ENCODE data around the gene STON2. TPM values are rescaled to one million over a fixed set of nuclear protein-coding genes. Genes with fewer than 3 reads are reported as not detected.

STON2 gene
- total RNA-seq, 1 experiment from 2014 or later: 28.2 TPM

DNA sequence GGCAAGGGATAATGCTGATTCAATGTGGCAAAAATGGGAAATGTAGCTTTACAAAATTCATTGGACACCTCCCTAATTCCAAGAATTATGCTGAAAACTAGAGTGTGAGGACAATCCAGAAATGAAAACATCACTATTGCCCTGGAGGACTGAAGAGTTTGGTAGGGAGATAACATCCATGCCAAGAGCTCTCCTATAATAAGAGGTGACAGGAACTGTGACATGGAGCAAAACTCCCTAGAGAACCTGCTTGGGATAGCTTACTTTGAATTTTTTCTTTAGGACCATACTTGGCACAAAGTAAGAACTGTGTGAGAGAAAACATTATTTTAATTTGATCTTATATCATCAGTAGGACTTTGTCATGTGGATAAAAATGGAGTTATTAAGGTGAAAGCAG, 48.9 kb downstream of the STON2 start:
- DNase-seq: no peak
- H3K4me1 Mint-ChIP-seq (ENCODE audit: low read depth, unreplicated experiment): no peaks in the 10 kb centered on the region
- H3K4me3 Mint-ChIP-seq (ENCODE audit: low read depth, unreplicated experiment): no peak overlapping the region
- H3K27me3 Mint-ChIP-seq (ENCODE audit: unreplicated experiment): no peaks in the 10 kb centered on the region
- H3K36me3 Mint-ChIP-seq (ENCODE audit: insufficient read depth, unreplicated experiment): no peaks in the 10 kb centered on the region
- peaks cover 4% of the 10 kb centered on the region for H3K9me3 Mint-ChIP-seq (ENCODE audit: low read depth, unreplicated experiment)
- no TSS peak for BruUV-seq (replicated peaks)
- TF ChIP-seq, protein P1, sequence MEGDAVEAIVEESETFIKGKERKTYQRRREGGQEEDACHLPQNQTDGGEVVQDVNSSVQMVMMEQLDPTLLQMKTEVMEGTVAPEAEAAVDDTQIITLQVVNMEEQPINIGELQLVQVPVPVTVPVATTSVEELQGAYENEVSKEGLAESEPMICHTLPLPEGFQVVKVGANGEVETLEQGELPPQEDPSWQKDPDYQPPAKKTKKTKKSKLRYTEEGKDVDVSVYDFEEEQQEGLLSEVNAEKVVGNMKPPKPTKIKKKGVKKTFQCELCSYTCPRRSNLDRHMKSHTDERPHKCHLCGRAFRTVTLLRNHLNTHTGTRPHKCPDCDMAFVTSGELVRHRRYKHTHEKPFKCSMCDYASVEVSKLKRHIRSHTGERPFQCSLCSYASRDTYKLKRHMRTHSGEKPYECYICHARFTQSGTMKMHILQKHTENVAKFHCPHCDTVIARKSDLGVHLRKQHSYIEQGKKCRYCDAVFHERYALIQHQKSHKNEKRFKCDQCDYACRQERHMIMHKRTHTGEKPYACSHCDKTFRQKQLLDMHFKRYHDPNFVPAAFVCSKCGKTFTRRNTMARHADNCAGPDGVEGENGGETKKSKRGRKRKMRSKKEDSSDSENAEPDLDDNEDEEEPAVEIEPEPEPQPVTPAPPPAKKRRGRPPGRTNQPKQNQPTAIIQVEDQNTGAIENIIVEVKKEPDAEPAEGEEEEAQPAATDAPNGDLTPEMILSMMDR (IDR thresholded peaks at IDR 0.05; ENCODE audit: unreplicated experiment): no peak
- CTCF ChIA-PET: interaction anchor here (1.1 kb wide), 1 partner anchor 28 kb away, joined by 3 read pairs; no protein-coding TSS in a partner anchor
- H3K27ac Mint-ChIP-seq (ENCODE audit: unreplicated experiment): no peak overlapping the region
- intact Hi-C loops (cut with micrococcal nuclease; ENCODE audit: unreplicated experiment): no loop called here

DNA sequence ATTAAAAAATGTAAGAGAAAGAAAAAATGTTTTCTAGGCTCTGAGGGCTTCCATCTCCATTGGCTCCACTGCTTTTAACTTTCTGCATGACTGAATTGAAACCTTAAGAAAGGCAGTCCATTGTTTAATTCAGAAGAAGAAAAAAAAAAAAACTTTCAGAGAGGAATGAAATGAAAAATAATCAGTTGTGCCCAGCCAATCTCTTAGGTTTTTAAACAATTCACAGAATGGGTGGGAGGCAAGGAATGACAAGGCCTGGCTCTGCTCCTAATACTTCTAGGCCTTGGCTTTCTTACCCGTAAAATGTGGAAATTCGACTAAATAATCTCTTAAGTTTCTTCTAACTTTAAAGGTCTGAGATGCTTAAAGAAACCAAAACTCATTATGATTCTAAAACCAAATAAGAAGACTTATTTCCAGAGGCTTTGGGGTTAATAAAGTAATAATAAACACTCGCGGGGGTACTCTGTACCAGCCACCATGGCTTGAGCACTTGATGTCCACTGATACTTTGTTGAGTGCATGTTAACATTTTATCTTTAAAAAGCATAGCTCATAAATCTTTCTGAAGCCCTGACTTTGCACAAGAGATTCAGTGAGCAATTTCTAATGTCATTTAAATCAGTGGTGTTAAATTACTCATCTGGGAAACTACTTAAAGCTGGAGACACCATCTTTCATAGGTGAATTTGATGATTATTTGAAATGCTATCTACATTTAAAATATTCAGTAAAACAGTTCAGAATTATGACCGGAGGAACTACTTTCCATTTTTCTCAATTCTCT, 49.6 kb downstream of the STON2 start:
- intact Hi-C loops (cut with micrococcal nuclease; ENCODE audit: unreplicated experiment): no loop called here
- Mint-ChIP-seq H3K27me3 (ENCODE audit: unreplicated experiment) (no peaks in the 10 kb centered on the region), H3K36me3 (ENCODE audit: insufficient read depth, unreplicated experiment) (no peaks in the 10 kb centered on the region), H3K4me1 (ENCODE audit: low read depth, unreplicated experiment) (no peaks in the 10 kb centered on the region), H3K4me3 (ENCODE audit: low read depth, unreplicated experiment) (no peak overlapping the region), H3K27ac (ENCODE audit: unreplicated experiment) (no peak overlapping the region), H3K9me3 (ENCODE audit: low read depth, unreplicated experiment) (peaks cover 4% of the 10 kb centered on the region)
- TF ChIP-seq, protein P1 (IDR thresholded peaks at IDR 0.05; ENCODE audit: unreplicated experiment): no peak
- no TSS peak for BruUV-seq (replicated peaks)
- CTCF ChIA-PET: interaction anchor here (1.1 kb wide), 1 partner anchor 27 kb away, joined by 3 read pairs; no protein-coding TSS in a partner anchor
- DNase-seq: no peak

DNA sequence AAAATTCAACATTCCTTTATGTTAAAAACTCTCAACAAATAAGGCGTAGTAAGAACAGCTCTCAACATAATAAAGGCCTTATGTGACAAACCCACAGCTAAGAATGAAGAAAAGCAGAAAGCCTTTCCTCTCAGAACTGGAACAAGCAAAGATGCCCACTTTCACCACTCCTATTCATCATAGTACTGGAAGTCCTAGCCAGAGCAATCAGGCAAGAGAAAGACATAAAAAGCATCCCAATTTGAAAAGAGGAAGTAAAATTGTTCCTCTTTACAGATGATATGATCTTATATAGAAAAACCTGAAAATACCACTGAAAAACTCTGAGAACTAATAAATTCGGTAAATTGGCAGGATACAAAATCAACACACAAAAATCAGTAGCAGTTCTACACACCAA, 52.1 kb downstream of the STON2 start:
- Mint-ChIP-seq H3K27me3 (ENCODE audit: unreplicated experiment) (no peaks in the 10 kb centered on the region), H3K27ac (ENCODE audit: unreplicated experiment) (no peak overlapping the region), H3K4me1 (ENCODE audit: low read depth, unreplicated experiment) (no peaks in the 10 kb centered on the region), H3K9me3 (ENCODE audit: low read depth, unreplicated experiment) (no peaks in the 10 kb centered on the region), H3K36me3 (ENCODE audit: insufficient read depth, unreplicated experiment) (no peaks in the 10 kb centered on the region), H3K4me3 (ENCODE audit: low read depth, unreplicated experiment) (no peak overlapping the region)
- DNase-seq: no peak
- BruUV-seq (replicated peaks): no TSS peak
- TF ChIP-seq, protein P1 (IDR thresholded peaks at IDR 0.05; ENCODE audit: unreplicated experiment): no peak
- intact Hi-C loops (cut with micrococcal nuclease; ENCODE audit: unreplicated experiment): no loop called here
- CTCF ChIA-PET: interaction anchor here (0.7 kb wide), 2 partner anchors 14 to 48 kb away, joined by 5 to 6 read pairs; no protein-coding TSS in a partner anchor

DNA sequence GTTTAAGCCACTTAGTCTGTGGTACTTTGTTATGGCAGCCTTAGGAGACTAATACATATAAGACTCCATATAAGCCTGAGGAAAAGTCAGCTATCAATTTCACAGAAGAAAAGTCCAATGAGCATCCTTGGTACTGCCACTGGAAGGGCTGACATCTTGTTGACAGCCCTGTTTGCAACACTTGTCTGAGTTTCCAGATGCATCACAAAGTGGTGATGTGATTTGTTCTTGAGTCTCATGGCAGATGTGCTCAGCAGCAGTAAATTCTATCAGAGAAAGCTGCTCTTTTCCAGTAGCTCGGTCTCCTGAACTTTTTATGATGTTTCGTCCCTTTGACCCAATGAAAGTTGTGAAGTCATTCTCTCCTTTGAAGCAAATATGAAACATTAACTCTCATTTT, 54.3 kb downstream of the STON2 start:
- Mint-ChIP-seq H3K27ac (ENCODE audit: unreplicated experiment) (no peak overlapping the region), H3K27me3 (ENCODE audit: unreplicated experiment) (no peaks in the 10 kb centered on the region), H3K9me3 (ENCODE audit: low read depth, unreplicated experiment) (no peaks in the 10 kb centered on the region), H3K4me3 (ENCODE audit: low read depth, unreplicated experiment) (no peak overlapping the region), H3K36me3 (ENCODE audit: insufficient read depth, unreplicated experiment) (no peaks in the 10 kb centered on the region), H3K4me1 (ENCODE audit: low read depth, unreplicated experiment) (no peaks in the 10 kb centered on the region)
- TF ChIP-seq, protein P1 (IDR thresholded peaks at IDR 0.05; ENCODE audit: unreplicated experiment): no peak
- no peak for DNase-seq
- no TSS peak for BruUV-seq (replicated peaks)
- intact Hi-C loops (cut with micrococcal nuclease; ENCODE audit: unreplicated experiment): no loop called here
- CTCF ChIA-PET: no interaction called here

Data from Calu3 (cell line).